ENCODE measurements around the gene CPLX4. TPM values are rescaled to one million over a fixed set of nuclear protein-coding genes. Genes with fewer than 3 reads are reported as not detected.
A peak's percentile ranks its signal among the peaks of the same experiment; 100 is the strongest.

Gene CPLX4
- total and polyA plus RNA-seq, 2 of the 13 experiments (the other 11 are each of a cell fraction or from before 2014, with no cell fraction given), result not detected

DNA sequence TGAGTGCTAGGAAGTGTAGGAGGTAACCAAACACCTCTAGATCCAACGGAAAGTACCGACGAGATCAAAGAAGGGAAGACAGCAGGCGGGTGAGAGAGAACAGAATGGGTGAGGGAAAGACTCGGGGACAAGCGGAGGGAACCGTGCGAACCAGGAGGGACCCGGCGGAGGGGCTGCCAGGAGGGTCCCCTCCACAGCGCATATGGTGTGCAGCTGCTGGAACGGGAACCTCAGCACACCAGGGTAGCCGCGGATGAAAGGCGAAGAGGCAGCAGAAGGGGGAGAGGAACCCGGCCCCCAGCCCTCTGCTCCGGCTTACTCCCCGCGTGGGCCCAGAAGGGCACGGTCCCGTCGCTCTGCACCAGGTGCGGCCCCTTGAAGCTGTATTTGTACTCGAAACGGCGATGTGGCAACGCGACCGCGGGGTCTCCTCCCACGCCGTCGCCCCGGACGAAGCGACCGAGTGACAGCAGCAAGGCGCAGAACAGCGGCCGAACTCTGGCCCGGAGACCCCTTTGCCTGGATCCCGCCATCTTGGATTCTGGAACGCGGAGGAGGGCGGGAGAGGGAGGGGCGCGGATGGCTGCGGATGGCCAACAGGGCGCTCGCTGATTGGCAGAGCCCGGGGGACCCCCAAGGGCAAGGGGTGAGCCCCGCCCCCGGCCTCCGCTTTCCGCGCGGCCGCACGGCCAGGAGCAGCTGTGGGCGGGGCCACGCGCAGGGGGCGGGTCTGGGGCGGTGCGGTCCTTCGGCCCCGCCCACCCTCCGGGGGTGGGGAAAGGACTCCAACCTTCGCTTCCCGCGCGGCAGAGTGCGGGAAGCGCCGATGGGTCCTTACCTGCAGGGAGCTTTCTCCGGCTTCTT lies 40.5 kb upstream of the CPLX4 start, which contains the start of gene LMAN1 (continued):
- TF ChIP-seq, protein P1, sequence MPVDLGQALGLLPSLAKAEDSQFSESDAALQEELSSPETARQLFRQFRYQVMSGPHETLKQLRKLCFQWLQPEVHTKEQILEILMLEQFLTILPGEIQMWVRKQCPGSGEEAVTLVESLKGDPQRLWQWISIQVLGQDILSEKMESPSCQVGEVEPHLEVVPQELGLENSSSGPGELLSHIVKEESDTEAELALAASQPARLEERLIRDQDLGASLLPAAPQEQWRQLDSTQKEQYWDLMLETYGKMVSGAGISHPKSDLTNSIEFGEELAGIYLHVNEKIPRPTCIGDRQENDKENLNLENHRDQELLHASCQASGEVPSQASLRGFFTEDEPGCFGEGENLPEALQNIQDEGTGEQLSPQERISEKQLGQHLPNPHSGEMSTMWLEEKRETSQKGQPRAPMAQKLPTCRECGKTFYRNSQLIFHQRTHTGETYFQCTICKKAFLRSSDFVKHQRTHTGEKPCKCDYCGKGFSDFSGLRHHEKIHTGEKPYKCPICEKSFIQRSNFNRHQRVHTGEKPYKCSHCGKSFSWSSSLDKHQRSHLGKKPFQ (CRISPR knock-in tag; IDR thresholded peaks at IDR 0.05; ENCODE audit: insufficient replicate concordance), result peak; percentile 77
- TF ChIP-seq HNRNPLL (IDR thresholded peaks at IDR 0.05; ENCODE audit: low read depth, low read length, poor library complexity, severe bottlenecking) (peak; percentile 81), TEAD2 (CRISPR knock-in tag; IDR thresholded peaks at IDR 0.05) (0 out of 2 replicates have a peak, but pooled peaks have one; percentile 16), ZNF264 (CRISPR knock-in tag; IDR thresholded peaks at IDR 0.05) (no peak), HOXA7 (CRISPR knock-in tag; IDR thresholded peaks at IDR 0.05) (no peak), ZZZ3 (CRISPR knock-in tag; IDR thresholded peaks at IDR 0.05; ENCODE audit: borderline replicate concordance) (0 out of 2 replicates have a peak, but pooled peaks have one; percentile 30), HCFC1 (IDR thresholded peaks at IDR 0.05; ENCODE audit: low read depth, low read length) (peak; percentile 14; the same call in 1 of the 2 replicates), RFX5 (IDR thresholded peaks at IDR 0.05; ENCODE audit: low read depth, low read length) (no peak), RFX3 (CRISPR knock-in tag; IDR thresholded peaks at IDR 0.05) (no peak), SRF (IDR thresholded peaks at IDR 0.05; ENCODE audit: low read depth, low read length) (no peak), HMG20A (CRISPR knock-in tag; IDR thresholded peaks at IDR 0.05; ENCODE audit: borderline replicate concordance) (0 out of 2 replicates have a peak, but pooled peaks have one; percentile 14), SATB2 (CRISPR knock-in tag; IDR thresholded peaks at IDR 0.05) (no peak), ZNF160 (CRISPR knock-in tag; IDR thresholded peaks at IDR 0.05) (no peak), IKZF1 (IDR thresholded peaks at IDR 0.05) (no peak), ARNT2 (CRISPR knock-in tag; IDR thresholded peaks at IDR 0.05; ENCODE audit: low read depth) (peak; percentile 85), SKI (IDR thresholded peaks at IDR 0.05; ENCODE audit: partially characterized antibody) (no peak), ZNF235 (CRISPR knock-in tag; IDR thresholded peaks at IDR 0.05; ENCODE audit: borderline replicate concordance) (peak; percentile 90; the same call in 1 of the 2 replicates), ZNF20 (CRISPR knock-in tag; IDR thresholded peaks at IDR 0.05) (0 out of 2 replicates have a peak, but pooled peaks have one; percentile 66), HIVEP1 (CRISPR knock-in tag; IDR thresholded peaks at IDR 0.05) (peak; percentile 82), ZNF577 (CRISPR knock-in tag; IDR thresholded peaks at IDR 0.05; ENCODE audit: borderline replicate concordance, low read depth) (no peak)
- TF ChIP-seq, protein P2, sequence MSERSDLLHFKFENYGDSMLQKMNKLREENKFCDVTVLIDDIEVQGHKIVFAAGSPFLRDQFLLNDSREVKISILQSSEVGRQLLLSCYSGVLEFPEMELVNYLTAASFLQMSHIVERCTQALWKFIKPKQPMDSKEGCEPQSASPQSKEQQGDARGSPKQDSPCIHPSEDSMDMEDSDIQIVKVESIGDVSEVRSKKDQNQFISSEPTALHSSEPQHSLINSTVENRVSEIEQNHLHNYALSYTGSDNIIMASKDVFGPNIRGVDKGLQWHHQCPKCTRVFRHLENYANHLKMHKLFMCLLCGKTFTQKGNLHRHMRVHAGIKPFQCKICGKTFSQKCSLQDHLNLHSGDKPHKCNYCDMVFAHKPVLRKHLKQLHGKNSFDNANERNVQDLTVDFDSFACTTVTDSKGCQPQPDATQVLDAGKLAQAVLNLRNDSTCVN (CRISPR knock-in tag; IDR thresholded peaks at IDR 0.05; ENCODE audit: borderline replicate concordance), result peak; percentile 64; the same call in 1 of the 2 replicates
- TF ChIP-seq, protein P3, sequence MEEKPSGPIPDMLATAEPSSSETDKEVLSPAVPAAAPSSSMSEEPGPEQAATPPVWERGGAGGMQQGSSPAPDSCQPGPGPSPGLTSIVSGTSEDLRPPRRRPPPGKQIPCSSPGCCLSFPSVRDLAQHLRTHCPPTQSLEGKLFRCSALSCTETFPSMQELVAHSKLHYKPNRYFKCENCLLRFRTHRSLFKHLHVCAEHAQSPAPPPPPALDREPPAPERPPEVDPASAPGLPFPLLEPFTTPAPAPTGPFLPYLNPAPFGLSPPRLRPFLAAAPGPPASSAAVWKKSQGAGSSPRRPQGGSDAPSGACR (CRISPR knock-in tag; IDR thresholded peaks at IDR 0.05), result 0 out of 2 replicates have a peak, but pooled peaks have one; percentile 24
- TF ChIP-seq, protein P4, sequence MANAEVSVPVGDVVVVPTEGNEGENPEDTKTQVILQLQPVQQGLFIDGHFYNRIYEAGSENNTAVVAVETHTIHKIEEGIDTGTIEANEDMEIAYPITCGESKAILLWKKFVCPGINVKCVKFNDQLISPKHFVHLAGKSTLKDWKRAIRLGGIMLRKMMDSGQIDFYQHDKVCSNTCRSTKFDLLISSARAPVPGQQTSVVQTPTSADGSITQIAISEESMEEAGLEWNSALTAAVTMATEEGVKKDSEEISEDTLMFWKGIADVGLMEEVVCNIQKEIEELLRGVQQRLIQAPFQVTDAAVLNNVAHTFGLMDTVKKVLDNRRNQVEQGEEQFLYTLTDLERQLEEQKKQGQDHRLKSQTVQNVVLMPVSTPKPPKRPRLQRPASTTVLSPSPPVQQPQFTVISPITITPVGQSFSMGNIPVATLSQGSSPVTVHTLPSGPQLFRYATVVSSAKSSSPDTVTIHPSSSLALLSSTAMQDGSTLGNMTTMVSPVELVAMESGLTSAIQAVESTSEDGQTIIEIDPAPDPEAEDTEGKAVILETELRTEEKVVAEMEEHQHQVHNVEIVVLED (CRISPR knock-in tag; IDR thresholded peaks at IDR 0.05; ENCODE audit: borderline replicate concordance), result peak; percentile 62
